HepG2 (cell line): ENCODE data around the gene VPS4B. TPM values are rescaled to one million over a fixed set of nuclear protein-coding genes. Genes with fewer than 3 reads are reported as not detected.
"Not testable (repeated sequence)": the region's sequence is repeated elsewhere in the genome, so short reads cannot be mapped to it uniquely, and the experiment has no call there.

Source experiments
- ATAC-seq: fragments of 200-7000 bp; cut with Tn5 transposase; 3 replicates; pipeline ENCODE4 v1.9.1; 2020; ENCODE audit warnings: mild to moderate bottlenecking, moderate library complexity
- BruUV-seq: library from RNA; stranded (reverse); fragments of 400-500 nt; replicated peaks from 2 replicates; lab custom pipeline; 2021; lab: Mats Ljungman, UMichigan
- CTCF ChIA-PET: fragments of 300-600 bp; formaldehyde crosslinking; extraction: SDS; loops from one replicate; lab custom pipeline; 2021; ENCODE audit warnings: low total read pairs, inconsistent platforms, low intra/inter-chr PET ratio; lab: Yijun Ruan, JAX
- POLR2A ChIA-PET: fragments of 350-600 bp; sonication (Branson Sonifier 250); formaldehyde crosslinking; loops from one replicate; lab custom pipeline; 2020; ENCODE audit warnings: antibody characterized with exemption, inconsistent platforms; lab: Yijun Ruan, JAX
- DNase-seq: peaks from one replicate; pipeline ENCODE4 v3.0.0-alpha.2; 2015; ENCODE audit warnings: low spot score
- FAIRE-seq: peaks from 3 replicates; lab custom pipeline; 2011; peaks lifted over from hg19 to GRCh38; lab: Jason Lieb, UNC
- H2AFZ ChIP-seq: one replicate; pipeline ENCODE4 v1.6.1; 2011; ENCODE audit warnings: low read length, inconsistent platforms
- H3K27ac ChIP-seq: fragments of 300-600 bp; 3 replicates; pipeline ENCODE4 v1.8.0; 2011; ENCODE audit warnings: mixed run types, mild to moderate bottlenecking, mixed read lengths, low read length, inconsistent platforms; ENCODE audit not compliant: insufficient read depth; ENCODE audit errors: extremely low read length
- H3K27me3 ChIP-seq, 2 experiments: fragments of 200-600 bp in 1 of 2; 2 replicates in 1 of 2; 3 replicates in 1 of 2; pipeline versions ENCODE4 v1.6.0 to v1.8.0; 2011; ENCODE audit warnings: low read length in 2 of 2, mild to moderate bottlenecking in 2 of 2, moderate library complexity in 2 of 2, inconsistent platforms in 1 of 2; ENCODE audit not compliant: insufficient read depth in 2 of 2, control insufficient read depth in 1 of 2
- H3K36me3 ChIP-seq, 2 experiments: fragments of 200-600 bp in 1 of 2; replicated peaks in 1 of 2; 2 replicates in 1 of 2; 3 replicates in 1 of 2; pipeline versions ENCODE4 v1.5.1 to v1.8.0; 2011; ENCODE audit warnings: low read length in 2 of 2, inconsistent platforms in 1 of 2; ENCODE audit not compliant: insufficient read depth in 2 of 2, control insufficient read depth in 1 of 2
- H3K4me1 ChIP-seq: 2 replicates; pipeline ENCODE4 v1.5.1; 2012; ENCODE audit warnings: low read length, inconsistent platforms; ENCODE audit not compliant: insufficient read depth
- H3K4me2 ChIP-seq: 2 replicates; pipeline ENCODE4 v1.6.0; 2011; ENCODE audit warnings: low read depth, low read length, inconsistent platforms
- H3K4me3 ChIP-seq, 3 experiments: fragments of 200-600 bp in 1 of 3; sonication (generic), shearing (Covaris generic) in 1 of 3; replicated peaks in 1 of 3; 2 replicates each; pipeline ENCODE4 v1.5.1; 2011 to 2016; ENCODE audit warnings: low read length in 3 of 3, inconsistent platforms in 2 of 3, low read depth in 2 of 3, mild to moderate bottlenecking in 2 of 3, control low read depth in 1 of 3, mixed read lengths in 1 of 3; ENCODE audit not compliant: insufficient read depth in 1 of 3
- H3K79me2 ChIP-seq: one replicate; pipeline ENCODE4 v1.6.1; 2011; ENCODE audit warnings: low read length, inconsistent platforms; ENCODE audit not compliant: insufficient read depth
- H3K9ac ChIP-seq: 2 replicates; pipeline ENCODE4 v1.6.0; 2011; ENCODE audit warnings: mild to moderate bottlenecking, low read depth, low read length, inconsistent platforms; ENCODE audit not compliant: insufficient read depth
- H3K9me3 ChIP-seq: 2 replicates; pipeline ENCODE4 v1.5.1; 2012; ENCODE audit warnings: mild to moderate bottlenecking, low read length
- H4K20me1 ChIP-seq: 2 replicates; pipeline ENCODE4 v1.6.0; 2011; ENCODE audit warnings: inconsistent platforms, mild to moderate bottlenecking, low read length, moderate library complexity; ENCODE audit not compliant: insufficient read depth
- DDIT3 ChIP-seq: sonication (generic); formaldehyde crosslinking; IDR thresholded peaks from 2 replicates; pipeline ENCODE4 v1.4.0; 2020; ENCODE audit warnings: mild to moderate bottlenecking, missing genetic modification reagents
- ESRRA ChIP-seq: sonication (generic); formaldehyde crosslinking; IDR thresholded peaks from 2 replicates; pipeline ENCODE4 v1.5.1; 2020; ENCODE audit warnings: mild to moderate bottlenecking, low read depth, missing genetic modification reagents
- HOXD1 ChIP-seq: sonication (generic); formaldehyde crosslinking; IDR thresholded peaks from 2 replicates; pipeline ENCODE4 v1.5.0; 2020; ENCODE audit warnings: missing genetic modification reagents
- SRSF1 ChIP-seq: fragments of 200-400 bp; formaldehyde crosslinking; optimal IDR thresholded peaks from 2 replicates; pipeline ENCODE3; 2017; ENCODE audit warnings: mild to moderate bottlenecking, low read depth, low read length, moderate library complexity
- TFE3 ChIP-seq: IDR thresholded peaks from 2 replicates; pipeline ENCODE4 v1.6.1; 2016
- ZBTB46 ChIP-seq: sonication (generic); formaldehyde crosslinking; IDR thresholded peaks from 2 replicates; pipeline ENCODE4 v1.4.0; 2020; ENCODE audit warnings: mild to moderate bottlenecking, missing genetic modification reagents, borderline replicate concordance
- ZNF549 ChIP-seq: sonication (generic); formaldehyde crosslinking; IDR thresholded peaks from 2 replicates; pipeline ENCODE4 v1.5.0; 2020; ENCODE audit warnings: missing genetic modification reagents
- WGBS: methylation state at CpG from one replicate; pipeline ENCODE4 v1.1.6; 2017; ENCODE audit warnings: low lambda C conversion rate; 5-methylcytosine and 5-hydroxymethylcytosine counted together
- in situ Hi-C: cut with HindIII; loops from 2 replicates; pipeline ENCODE4 v1.10.0; 2017; ENCODE audit warnings: low pct_unique_long_range_greater_than_20kb; ENCODE audit not compliant: extremely low pct_ligation_motif_present
- intact Hi-C: fragments of 100-400 bp; cut with micrococcal nuclease; formaldehyde crosslinking; loops from one replicate; pipeline ENCODE4 v1.10.0; 2022; ENCODE audit not compliant: unreplicated experiment
- polyA plus RNA-seq, 8 experiments: library from polyadenylated mRNA; depleted of rRNA in 3 of 8; stranded (reverse) in 7 of 8; unstranded in 1 of 8; fragments of >200 nt; fragmentation: Illumina TruSeq in 4 of 8; extraction: Trizol in 4 of 8; gene quantifications; 2 replicates each; pipeline versions ENCODE4 v1.2.1 to v1.2.3, GENCODE V29; 2011 to 2016; ENCODE audit warnings: low read depth in 4 of 8, missing spikeins in 1 of 8, mixed read lengths in 1 of 8; ENCODE audit not compliant: insufficient read depth in 1 of 8
- total RNA-seq, 5 experiments: library from RNA; depleted of rRNA; stranded (reverse); fragments of >200 nt; fragmentation: Illumina TruSeq; extraction: Trizol; gene quantifications; 2 replicates each; pipeline ENCODE4 v1.2.3, GENCODE V29; 2016; ENCODE audit warnings: low read depth in 1 of 5
- TF ChIP-seq, protein P1 (sequence below): sonication (generic); formaldehyde crosslinking; IDR thresholded peaks from 2 replicates; pipeline ENCODE4 v1.8.0; 2022; ENCODE audit warnings: mild to moderate bottlenecking, missing genetic modification reagents

VPS4B gene
- total and polyA plus RNA-seq, 2 of the 13 experiments (the other 11 are each of a cell fraction or from before 2014, with no cell fraction given) = 12.8 to 25.9 TPM

DNA sequence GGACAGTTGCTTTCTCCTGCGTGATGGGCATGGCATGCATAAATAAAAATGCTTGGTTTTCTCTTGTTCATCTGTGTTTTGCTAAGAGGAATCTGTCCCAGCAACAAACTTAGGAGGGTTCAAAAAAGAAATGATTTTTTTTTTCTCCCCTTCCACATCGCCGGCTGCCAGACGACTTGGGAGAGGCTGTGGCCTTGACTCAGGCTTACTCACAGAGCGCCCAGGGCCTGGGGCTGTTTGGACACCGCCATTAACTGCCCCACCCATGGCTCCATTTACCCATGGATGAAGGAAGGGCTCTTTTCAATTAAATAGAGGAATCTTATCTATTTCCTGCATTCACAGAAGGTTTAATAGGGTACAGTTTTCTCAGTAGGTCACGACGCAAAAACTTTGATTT, 32.2 kb upstream of the VPS4B start (continued):
- TF ChIP-seq SRSF1 (no peak), ESRRA (no peak)

- H3K79me2 ChIP-seq, H3K36me3 ChIP-seq, H4K20me1 ChIP-seq, H3K4me1 ChIP-seq, FAIRE-seq, H3K27me3 ChIP-seq, H3K4me3 ChIP-seq, DNase-seq, BruUV-seq, H3K27ac ChIP-seq, H3K9ac ChIP-seq, ATAC-seq, intact Hi-C loops, CTCF ChIA-PET, POLR2A ChIA-PET, H2AFZ ChIP-seq, H3K9me3 ChIP-seq, H3K4me2 ChIP-seq, in situ Hi-C loops: not testable (repeated sequence)
- 24% methylated on average over 4 of the region's 5 CpGs for WGBS
These were observed 30.5 kb upstream of the VPS4B start for GRCh38 chr18:63452751-63453150.

DNA sequence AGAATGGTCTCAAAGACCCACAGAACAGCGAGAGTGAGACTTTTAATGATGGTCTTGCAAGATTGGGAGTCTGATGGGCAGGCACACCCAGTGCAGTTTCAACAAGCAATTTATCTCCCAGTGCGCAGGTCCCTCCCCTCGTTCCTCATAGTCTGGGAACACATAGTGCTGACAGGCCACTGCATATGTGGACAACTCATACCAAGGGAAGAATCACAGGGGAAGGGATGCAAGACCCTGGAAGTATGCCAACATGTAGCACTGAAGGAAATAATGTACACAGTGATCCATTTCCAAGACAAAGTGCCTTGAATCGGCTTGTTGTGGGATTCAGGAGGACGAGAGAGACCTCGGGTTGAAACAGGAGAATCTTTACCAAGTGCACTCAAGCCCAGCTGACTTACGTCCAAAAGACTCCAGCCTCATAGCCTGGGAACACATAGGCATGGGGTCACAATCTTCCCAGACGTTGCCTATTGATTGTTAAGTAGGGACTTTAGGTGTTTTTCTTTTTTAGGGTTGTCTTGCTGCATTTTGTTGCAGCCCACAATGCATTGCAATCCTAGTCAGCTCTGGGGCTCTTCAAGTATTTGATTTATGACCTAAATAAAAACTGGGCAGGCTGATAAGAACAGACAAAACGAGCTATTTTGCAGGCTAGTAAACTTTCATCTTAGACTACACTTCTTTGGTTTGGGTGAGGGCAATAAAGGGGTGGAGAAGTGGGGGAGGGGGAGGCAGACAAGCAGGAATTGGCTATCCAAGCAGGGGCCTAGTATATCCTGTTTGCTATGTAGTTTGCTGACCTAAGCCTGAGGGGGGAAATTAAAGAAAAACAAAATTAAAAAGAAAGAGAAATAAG, 29.8 kb upstream of the VPS4B start:
- WGBS = 0% methylated on average over 3 of the region's 9 CpGs
- no peak for FAIRE-seq

More for the DNA sequence above, 29.8 kb upstream of the VPS4B start:
- ChIA-PET POLR2A (no interaction called here), CTCF (no interaction called here)
- H4K20me1 ChIP-seq = no peaks in the 10 kb centered on the region
- TF ChIP-seq TFE3 (CRISPR knock-in tag) (no peak), ZBTB46 (no peak), DDIT3 (CRISPR knock-in tag) (no peak), ZNF549 (CRISPR knock-in tag) (no peak), HOXD1 (CRISPR knock-in tag) (no peak)
- TF ChIP-seq, protein P1, sequence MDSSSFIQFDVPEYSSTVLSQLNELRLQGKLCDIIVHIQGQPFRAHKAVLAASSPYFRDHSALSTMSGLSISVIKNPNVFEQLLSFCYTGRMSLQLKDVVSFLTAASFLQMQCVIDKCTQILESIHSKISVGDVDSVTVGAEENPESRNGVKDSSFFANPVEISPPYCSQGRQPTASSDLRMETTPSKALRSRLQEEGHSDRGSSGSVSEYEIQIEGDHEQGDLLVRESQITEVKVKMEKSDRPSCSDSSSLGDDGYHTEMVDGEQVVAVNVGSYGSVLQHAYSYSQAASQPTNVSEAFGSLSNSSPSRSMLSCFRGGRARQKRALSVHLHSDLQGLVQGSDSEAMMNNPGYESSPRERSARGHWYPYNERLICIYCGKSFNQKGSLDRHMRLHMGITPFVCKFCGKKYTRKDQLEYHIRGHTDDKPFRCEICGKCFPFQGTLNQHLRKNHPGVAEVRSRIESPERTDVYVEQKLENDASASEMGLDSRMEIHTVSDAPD (CRISPR knock-in tag) = no peak
- intact Hi-C loops = no loop called here
- H3K9me3 ChIP-seq = no peaks in the 10 kb centered on the region
- H2AFZ ChIP-seq = no peak overlapping the region
- H3K4me3 ChIP-seq = no peak overlapping the region
- DNase-seq (no peak), ATAC-seq (no peak)
- H3K27me3 ChIP-seq = peaks cover 0 to 5% of the 10 kb centered on the region in 2 experiments; a peak in 1 of 5 replicates
- H3K79me2 ChIP-seq = no peaks in the 10 kb centered on the region
- in situ Hi-C loops = no loop called here
- BruUV-seq = no TSS peak
- H3K4me2 ChIP-seq = no peak overlapping the region
- no peak overlapping the region for H3K27ac ChIP-seq
- no peaks in the 10 kb centered on the region for H3K4me1 ChIP-seq
- H3K9ac ChIP-seq = no peak overlapping the region
- H3K36me3 ChIP-seq = no peaks in the 10 kb centered on the region
